Measurements from ENCODE around the gene SIGLEC8. TPM values are rescaled to one million over a fixed set of nuclear protein-coding genes. Genes with fewer than 3 reads are reported as not detected.
"Not testable (repeated sequence)": the region's sequence is repeated elsewhere in the genome, so short reads cannot be mapped to it uniquely, and the experiment has no call there.

The SIGLEC8 gene
- total RNA-seq, 1 donor = 0.27 TPM

GRCh38 chr19:51473009-51473707 lies 14.9 kb upstream of the SIGLEC8 start:
- DNase-seq (ENCODE audit: low read depth in 2 of 3, low spot score in 2 of 3) = peak; percentile 55 to 90 (median 72)

GRCh38 chr19:51472607-51473006 lies 14.4 kb upstream of the SIGLEC8 start:
- no peak for DNase-seq (ENCODE audit: low read depth in 2 of 3, low spot score in 2 of 3)

- DNase-seq (ENCODE audit: low read depth in 2 of 3, low spot score in 2 of 3) = no peak
These were observed 13.3 kb upstream of the SIGLEC8 start for GRCh38 chr19:51471527-51471926.

DNA sequence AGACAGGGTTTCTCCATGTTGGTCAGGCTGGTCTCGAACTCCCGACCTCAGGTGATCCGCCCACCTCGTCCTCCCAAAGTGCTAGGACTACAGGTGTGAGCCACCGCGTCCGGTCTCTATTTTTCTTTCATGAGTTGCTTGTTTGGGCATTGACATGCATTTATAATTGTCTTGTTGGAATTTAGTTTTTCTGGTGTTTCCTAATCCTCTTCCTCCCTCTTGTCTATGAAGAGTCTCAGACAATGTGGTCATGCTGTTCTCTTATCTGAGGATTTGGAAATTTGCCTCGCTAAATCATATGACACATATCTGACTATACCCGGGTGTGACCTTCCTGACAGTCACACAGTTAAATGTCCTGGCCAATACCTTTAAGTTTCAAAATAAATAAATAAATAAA lies 12.7 kb upstream of the SIGLEC8 start:
- no peak for DNase-seq (ENCODE audit: low read depth in 2 of 3, low spot score in 2 of 3)

DNA sequence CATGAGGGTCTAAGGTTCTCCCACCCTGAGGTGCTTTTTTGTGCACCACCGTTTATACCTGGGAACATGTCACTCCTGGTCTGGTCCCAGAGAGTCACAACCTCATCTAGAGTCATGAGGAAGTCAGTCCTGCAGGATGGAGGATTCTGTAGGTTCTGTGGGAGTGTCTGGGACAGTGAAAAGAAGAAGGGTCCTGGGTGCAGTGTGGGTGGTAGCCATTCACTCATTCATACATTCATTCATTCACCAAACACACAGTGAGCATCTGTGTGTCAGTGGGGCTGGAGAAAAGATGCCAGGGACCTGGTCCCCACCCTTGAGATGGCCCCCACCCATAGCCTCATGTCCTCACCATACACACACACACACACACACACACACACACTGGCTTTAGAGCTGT lies 11.4 kb upstream of the SIGLEC8 start:
- DNase-seq (ENCODE audit: low read depth in 2 of 3, low spot score in 2 of 3) = no peak

- no peak for DNase-seq (ENCODE audit: low read depth in 2 of 3, low spot score in 2 of 3)
These were observed 10.9 kb upstream of the SIGLEC8 start for GRCh38 chr19:51469162-51469561.

DNA sequence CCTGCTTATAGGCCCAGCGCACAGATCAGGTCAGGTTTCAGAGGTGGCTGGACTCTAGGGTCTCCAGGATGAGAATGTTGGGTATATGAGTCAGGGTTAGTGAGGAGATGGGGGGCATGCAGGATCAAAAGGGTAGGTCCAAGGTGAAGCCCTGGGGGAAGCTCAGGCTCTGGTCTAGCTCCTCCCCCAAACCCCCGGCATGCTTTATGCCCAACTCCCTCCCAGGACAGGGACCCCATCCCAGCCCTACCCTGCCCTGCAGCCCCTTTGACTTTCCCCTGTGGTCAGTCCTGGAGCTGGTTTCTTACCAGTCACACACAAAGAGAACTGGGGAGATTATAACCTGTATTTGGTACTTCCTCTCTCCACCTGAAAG lies 10.3 kb upstream of the SIGLEC8 start:
- DNase-seq (ENCODE audit: low read depth in 2 of 3, low spot score in 2 of 3) = no peak

DNA sequence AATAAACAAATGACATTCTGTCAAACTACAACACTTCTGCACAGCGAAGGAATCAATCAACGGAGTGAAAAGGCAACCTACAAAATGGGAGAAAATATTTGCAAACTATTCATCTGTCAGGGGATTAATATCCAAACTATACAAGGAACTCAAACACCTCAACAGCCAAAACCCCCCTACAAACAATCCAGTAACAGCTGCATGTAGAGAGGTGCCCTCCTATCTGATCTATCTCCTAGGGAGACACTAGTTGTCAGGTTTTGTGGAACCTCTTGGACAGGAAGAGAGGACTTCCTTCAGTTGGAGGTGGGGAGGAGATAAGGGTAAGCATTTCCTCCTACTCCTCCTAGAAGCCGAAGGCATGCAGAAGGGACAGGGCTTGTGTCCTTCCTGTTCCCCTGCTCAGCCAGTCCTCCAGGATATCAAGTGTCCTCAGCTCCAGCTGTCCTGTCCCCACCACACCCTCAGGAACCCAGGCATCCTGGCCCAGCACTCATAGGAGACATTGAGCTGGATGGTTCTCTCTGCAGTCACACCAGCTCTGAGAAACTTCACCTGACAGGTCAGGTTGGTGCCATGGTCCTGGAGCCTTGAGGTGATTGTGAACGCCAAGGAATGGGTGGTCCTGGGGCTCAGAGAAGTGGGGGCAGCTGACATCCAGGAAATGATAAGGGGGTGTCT lies 9.8 kb upstream of the SIGLEC8 start:
- DNase-seq (ENCODE audit: low read depth in 2 of 3, low spot score in 2 of 3) = no peak

DNA sequence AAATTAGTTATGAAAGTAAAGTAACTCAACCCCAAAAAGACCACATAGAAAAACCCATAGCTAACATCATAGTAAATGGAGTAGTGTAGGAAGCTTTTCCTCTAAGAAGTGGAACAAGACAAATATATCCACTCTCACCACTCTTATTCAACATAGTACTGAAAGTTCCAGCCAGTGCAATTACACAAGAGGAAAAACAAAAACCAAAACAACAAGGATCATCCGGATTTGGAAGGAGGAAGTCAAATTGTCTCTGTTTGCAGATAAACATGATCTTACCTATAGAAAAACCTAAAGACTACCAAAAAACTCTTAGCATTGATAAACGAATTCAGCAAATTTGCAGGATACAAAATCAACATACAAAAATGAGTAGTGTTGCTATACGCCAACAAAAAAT lies 8.5 kb upstream of the SIGLEC8 start:
- no peak for DNase-seq (ENCODE audit: low read depth in 2 of 3, low spot score in 2 of 3)

DNA sequence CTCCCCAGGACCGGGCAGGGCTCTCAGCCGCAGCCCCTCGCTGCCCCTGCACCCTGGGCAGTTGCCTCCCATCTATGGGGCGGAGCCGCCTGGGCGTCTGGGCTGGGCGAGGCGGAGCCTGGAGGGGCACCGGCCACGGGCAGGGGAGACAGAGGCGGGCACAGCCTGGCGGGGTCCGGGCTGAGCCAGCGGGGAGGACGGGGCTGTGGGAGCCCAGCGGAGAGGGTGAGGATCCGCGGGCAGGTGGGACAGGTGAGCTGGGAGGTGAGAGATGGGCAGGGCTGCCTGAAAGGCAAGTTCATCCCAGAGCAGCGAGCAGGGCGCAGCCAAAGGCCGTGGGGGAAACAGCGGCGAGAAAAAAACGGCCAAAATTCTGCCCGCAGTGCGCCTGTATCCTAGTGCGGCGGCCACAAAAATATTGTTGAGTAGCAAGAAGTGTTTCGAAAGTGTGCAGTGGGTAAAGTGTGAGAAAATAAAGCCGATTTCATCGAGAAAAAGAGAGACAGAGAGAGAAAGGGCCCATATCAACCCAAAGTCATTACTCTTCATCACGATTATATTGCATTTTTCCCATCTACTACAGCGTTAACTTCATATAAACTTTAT lies 5.8 kb upstream of the SIGLEC8 start:
- DNase-seq (ENCODE audit: low read depth in 2 of 3, low spot score in 2 of 3) = not testable (repeated sequence)

- no peak for DNase-seq (ENCODE audit: low read depth in 2 of 3, low spot score in 2 of 3)
These were observed 4.4 kb upstream of the SIGLEC8 start for GRCh38 chr19:51462681-51463080.

DNA sequence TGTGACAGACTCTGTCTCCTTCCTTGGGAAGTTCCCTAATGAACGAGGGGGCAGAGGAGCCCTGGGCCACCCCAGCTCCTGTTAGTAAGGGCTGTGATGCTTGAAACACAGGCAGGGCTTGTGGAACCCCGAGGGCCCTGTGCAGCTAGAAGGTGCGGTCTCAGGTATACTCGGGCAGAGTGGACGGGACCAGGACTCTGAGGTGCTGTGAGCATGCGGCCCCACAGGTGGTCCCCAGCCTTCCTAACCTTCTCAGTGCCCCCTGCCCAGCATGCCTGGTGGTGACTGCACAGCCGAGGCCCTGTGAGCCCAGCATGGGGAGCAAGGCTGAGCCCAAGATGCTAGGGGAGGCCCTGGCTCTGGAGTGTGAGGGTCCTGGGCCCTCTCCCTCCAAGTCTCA lies 4.0 kb upstream of the SIGLEC8 start:
- DNase-seq (ENCODE audit: low read depth in 2 of 3, low spot score in 2 of 3) = no peak

GRCh38 chr19:51461723-51462161 lies 3.5 kb upstream of the SIGLEC8 start:
- peak in 1 of 3 donors; percentile 43 for DNase-seq (ENCODE audit: low read depth in 2 of 3, low spot score in 2 of 3)

DNA sequence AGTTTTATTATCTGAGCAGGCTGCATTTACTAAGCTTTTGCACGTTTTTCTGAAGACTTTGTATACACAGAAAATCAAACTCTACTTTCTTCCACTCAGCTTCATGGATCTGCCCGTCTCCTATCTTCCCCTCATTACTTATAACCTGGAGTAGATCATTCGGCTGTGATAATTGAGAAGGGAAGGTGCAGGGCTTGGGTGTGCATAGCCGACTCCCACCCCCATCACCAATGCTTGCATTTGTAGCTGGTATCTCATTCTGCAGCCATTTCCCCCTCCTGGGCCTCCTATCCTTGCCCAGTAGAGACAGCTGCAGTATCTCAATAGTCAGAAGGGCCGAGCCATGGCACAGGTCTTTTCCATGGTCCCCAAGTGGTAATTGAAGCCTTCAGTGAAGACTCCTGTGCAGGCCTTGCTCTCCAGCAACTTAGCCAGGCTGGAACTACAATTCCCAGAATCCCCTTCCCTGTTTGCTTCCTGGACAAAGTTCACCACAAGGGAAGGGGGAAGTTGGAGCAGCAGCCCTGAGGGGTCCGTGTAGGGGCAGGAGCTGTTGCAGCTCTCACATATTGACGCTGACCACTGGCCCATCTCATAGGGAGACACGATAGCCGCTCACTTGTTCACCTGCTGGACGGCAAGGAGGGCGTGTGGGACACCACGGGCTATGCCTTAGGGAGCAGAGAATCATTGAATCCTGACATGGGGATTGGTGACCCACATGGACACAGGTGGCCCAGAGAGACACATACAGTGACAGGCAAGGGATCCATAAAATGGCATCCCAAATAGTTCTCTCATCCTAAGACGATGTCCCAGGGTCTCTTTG lies 2.1 kb upstream of the SIGLEC8 start:
- DNase-seq (ENCODE audit: low read depth in 2 of 3, low spot score in 2 of 3) = peak in 2 of 3 donors; percentile 51 to 73

DNA sequence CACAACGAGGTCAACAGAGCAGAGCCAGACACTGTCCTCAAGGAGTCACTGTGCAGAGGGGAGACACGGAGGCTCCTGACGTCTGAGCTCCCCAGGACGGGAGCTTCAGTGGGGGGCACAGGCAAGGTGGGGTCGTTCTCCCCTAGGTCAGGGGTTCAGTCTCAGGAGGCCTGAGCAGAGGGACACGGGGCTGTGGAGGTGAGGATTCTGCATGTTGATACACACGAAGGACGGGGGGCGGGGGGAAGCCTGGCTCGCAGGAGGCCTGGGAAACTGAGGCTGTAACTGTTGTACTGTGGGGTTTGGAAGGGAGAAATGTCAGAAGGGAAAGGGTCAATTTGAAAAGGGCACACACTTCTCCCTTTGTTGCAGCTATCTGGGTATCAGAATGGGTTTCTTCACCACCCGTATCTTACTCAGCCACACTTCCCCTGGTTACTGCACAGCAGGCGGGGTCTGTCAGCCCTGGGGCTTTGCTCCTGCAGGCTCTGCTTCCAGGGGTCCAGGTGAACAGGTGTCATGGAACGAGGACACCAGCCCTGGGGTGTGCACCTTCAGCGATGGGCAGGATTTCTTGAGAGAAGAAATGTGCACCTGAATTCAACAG lies 748 bp upstream of the SIGLEC8 start:
- peak in 1 of 3 donors; percentile 43 for DNase-seq (ENCODE audit: low read depth in 2 of 3, low spot score in 2 of 3)

GRCh38 chr19:51457351-51458013 lies 772 bp downstream of the SIGLEC8 start:
- DNase-seq (ENCODE audit: low read depth in 2 of 3, low spot score in 2 of 3) = no peak

GRCh38 chr19:51456541-51457290 lies 1.5 kb downstream of the SIGLEC8 start:
- no peak for DNase-seq (ENCODE audit: low read depth in 2 of 3, low spot score in 2 of 3)

GRCh38 chr19:51450730-51451307 lies 7.4 kb downstream of the SIGLEC8 start:
- no peak for DNase-seq (ENCODE audit: low read depth in 2 of 3, low spot score in 2 of 3)

- DNase-seq (ENCODE audit: low read depth in 2 of 3, low spot score in 2 of 3) = peak in 1 of 3 donors; percentile 43
These were observed 9.7 kb downstream of the SIGLEC8 start for GRCh38 chr19:51448411-51449016.

All from hematopoietic multipotent progenitor cell (in vitro differentiated cells).